A549 (cell line): ENCODE measurements around the gene MEGF6.

Experiments used
- HDAC2 ChIP-seq: fragments of 200-600 bp; sonication (generic); IDR thresholded peaks from 2 replicates; pipeline ENCODE4 v1.6.1; 2016
- RNF2 ChIP-seq: fragments of 200-600 bp; sonication (generic); IDR thresholded peaks from 2 replicates; pipeline ENCODE4 v1.6.1; 2016; ENCODE audit warnings: low read depth, mild to moderate bottlenecking, antibody characterized with exemption, moderate library complexity, borderline replicate concordance
- TF ChIP-seq, protein P1 (sequence below): fragments of >200 bp; sonication (Bioruptor Twin); formaldehyde crosslinking; IDR thresholded peaks from 3 replicates; pipeline ENCODE4 v1.5.1; 2016

DNA sequence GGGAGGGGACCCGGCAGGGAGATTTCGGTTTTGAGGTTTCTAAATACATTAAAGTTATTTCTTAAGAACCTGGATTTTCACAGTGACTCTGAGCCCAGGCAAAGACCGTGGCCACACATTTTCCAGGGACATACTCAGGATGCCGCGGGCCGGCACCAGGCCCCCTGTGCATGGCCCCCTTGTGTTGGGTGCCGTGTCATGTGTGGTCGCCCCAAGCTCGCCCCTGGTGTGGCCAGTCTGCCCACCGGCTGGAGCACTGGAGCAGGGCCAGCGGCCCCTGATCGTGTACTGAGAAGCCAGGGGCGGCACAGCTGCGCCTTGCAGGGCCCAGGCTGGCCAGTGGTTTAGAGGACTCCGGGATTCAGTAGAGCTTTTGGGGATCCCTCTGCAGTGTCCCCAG, 130.3 kb downstream of the MEGF6 start:
- TF ChIP-seq HDAC2 (no peak), RNF2 (no peak)
- TF ChIP-seq, protein P1, sequence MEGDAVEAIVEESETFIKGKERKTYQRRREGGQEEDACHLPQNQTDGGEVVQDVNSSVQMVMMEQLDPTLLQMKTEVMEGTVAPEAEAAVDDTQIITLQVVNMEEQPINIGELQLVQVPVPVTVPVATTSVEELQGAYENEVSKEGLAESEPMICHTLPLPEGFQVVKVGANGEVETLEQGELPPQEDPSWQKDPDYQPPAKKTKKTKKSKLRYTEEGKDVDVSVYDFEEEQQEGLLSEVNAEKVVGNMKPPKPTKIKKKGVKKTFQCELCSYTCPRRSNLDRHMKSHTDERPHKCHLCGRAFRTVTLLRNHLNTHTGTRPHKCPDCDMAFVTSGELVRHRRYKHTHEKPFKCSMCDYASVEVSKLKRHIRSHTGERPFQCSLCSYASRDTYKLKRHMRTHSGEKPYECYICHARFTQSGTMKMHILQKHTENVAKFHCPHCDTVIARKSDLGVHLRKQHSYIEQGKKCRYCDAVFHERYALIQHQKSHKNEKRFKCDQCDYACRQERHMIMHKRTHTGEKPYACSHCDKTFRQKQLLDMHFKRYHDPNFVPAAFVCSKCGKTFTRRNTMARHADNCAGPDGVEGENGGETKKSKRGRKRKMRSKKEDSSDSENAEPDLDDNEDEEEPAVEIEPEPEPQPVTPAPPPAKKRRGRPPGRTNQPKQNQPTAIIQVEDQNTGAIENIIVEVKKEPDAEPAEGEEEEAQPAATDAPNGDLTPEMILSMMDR: no peak
